GM12873 (cell line): ENCODE measurements around the gene TBCEL.

Source experiments
- TF ChIP-seq, protein P1 (sequence below): IDR thresholded peaks from 2 replicates; pipeline ENCODE4 v1.5.1; 2012; ENCODE audit warnings: low read depth, mild to moderate bottlenecking, moderate library complexity, low read length, control low read depth; ENCODE audit not compliant: insufficient read depth; ENCODE audit errors: missing control alignments

The TBCEL gene, protein sequence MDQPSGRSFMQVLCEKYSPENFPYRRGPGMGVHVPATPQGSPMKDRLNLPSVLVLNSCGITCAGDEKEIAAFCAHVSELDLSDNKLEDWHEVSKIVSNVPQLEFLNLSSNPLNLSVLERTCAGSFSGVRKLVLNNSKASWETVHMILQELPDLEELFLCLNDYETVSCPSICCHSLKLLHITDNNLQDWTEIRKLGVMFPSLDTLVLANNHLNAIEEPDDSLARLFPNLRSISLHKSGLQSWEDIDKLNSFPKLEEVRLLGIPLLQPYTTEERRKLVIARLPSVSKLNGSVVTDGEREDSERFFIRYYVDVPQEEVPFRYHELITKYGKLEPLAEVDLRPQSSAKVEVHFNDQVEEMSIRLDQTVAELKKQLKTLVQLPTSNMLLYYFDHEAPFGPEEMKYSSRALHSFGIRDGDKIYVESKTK

DNA sequence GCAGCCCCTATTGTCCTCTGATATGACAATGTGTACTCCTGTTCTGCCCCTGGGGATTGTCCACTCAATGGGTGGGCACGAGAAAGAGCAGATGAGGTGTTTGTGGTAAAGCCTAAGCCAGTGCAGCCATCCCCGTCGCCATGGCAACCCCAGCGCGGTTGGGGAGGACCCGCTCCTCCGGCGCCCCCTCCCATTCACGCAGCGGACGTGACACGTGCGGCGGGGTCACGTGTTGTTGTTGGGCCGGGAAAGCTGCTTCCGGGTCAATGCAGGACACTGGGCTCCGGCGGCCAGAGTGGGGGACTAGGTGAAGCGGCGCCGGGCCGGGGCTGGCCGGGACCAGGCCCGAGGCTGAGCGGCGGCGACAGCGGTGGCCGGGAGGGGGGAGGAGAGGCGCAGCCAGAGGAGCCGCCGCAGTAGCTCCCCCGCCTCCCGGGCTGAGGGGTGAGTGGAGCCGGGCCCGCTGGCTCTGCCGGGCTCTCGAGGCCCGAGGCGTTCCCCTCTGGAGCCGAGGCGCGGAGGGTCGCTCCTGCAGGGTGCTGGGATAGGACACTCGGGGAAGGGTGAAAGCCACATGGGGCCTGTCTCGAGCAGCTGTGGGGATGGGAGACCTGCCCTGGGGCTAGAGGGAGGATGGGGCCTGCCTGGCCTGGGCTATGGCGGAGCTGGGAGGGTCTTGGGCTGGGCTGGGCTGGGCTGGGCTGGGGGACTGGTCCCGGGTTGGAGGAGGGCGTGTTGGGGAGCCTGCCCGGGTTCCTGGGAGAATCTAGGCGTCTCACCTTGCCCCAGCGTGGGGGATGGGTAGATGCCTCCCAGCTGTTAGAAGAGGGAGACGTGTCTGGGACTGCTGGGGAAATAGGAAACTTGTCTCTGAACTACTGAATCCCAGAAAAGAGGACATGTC, at the start of gene TBCEL:
Gene TBCEL (plus strand): TSS at position 255 of the 904 bp plus-strand sequence. CDS start 21,589 bp downstream, outside the sequence.
- TF ChIP-seq, protein P1, sequence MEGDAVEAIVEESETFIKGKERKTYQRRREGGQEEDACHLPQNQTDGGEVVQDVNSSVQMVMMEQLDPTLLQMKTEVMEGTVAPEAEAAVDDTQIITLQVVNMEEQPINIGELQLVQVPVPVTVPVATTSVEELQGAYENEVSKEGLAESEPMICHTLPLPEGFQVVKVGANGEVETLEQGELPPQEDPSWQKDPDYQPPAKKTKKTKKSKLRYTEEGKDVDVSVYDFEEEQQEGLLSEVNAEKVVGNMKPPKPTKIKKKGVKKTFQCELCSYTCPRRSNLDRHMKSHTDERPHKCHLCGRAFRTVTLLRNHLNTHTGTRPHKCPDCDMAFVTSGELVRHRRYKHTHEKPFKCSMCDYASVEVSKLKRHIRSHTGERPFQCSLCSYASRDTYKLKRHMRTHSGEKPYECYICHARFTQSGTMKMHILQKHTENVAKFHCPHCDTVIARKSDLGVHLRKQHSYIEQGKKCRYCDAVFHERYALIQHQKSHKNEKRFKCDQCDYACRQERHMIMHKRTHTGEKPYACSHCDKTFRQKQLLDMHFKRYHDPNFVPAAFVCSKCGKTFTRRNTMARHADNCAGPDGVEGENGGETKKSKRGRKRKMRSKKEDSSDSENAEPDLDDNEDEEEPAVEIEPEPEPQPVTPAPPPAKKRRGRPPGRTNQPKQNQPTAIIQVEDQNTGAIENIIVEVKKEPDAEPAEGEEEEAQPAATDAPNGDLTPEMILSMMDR, result no peak

DNA sequence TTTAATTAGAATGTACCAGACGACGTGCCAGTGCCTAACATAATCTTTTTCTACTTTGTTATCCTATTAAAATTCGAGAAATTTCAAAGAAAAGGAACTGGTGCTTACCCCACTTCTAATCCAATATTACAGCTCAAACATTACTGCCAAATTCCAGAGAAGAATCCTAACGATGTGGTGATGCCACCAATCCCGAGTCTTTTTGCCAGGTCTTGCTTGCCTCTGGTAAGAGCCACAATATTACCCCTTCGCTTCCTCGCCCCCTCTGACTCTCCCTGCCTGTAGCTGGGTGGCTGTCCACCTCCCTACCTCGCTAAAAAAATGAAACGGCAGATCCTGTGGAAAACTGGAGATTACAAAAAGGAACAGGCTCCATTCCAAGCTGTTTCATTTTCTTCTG, 49.4 kb upstream of the TBCEL start:
- TF ChIP-seq, protein P1, result no peak

DNA sequence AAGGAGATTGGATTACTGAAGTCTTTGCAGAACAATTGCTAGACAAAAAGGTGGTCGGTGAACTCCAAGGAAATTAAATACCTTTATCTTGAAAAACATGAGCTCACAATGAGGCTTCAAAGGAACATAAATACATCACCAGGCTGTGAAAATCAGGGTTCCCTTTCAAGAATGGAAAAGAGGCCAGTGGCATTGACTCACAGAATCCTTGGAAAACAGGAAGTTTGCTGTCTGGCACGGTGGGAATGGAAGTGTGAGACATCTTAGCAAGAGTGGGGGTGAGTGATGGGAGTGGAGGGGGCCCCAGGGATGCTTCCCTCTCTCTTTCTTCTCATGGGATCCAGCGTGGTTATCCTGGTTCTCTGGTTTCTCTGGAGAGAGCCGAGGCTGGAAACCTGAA, 48.9 kb upstream of the TBCEL start:
- TF ChIP-seq, protein P1, result no peak

DNA sequence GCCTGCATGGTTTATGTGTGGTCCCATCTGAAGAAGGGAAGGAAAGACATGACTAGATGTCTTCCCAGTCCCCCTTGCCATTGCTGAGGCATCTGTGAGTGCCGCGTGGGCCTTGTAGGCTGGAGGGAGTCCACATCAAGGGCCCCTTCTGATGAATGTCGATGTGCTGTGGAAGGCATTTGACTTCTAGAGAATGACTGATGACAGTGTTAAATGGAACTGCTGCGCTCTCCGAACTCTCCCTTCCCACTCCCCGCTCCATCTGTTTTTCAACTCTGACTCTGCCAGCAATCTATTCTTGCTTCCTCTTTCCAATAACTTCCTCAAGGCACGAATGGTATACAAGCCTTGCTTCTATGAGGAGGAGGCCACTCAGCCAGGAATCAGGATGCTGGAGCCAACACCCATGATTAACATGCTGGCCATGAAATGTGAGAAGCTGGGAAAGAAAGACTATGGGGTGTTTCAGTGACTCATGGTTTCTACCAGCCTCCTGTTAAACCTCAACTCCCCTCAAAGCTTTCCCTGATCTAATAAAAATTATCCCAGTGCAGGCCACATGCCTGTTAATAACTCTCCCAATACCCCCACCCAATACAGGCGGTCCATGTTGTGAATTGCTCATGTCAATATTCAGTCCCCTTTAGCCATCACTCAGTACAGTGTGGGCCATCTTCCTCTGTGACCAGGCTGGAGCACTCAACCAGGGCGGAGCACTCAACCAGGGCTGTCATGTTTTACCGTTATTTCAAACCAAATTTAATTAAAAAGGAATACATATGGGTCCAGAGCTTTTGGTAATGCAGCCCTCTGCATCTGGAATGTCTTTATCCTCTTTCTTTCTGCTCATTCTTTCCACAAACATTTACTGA, 46.4 kb upstream of the TBCEL start:
- TF ChIP-seq, protein P1, result no peak

DNA sequence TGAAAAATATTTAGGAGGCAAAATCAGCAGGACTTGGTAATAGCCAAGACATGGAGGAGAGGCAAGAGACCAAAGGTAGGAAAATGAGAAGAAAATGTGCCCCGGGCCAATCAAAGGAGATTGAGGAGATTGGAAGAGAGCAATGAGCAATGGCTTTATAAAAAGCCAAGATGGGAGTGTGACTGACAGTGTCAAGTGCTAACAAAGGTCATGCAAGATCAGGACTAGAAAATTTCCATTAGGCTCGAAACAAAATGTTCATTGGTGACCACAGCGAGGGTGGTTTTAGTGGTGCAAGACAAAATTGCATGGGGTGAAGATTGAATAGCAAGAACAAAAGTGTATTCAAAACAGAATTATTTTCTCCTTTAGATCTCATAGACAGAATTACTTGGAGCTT, 45.2 kb upstream of the TBCEL start:
- TF ChIP-seq, protein P1, result no peak

DNA sequence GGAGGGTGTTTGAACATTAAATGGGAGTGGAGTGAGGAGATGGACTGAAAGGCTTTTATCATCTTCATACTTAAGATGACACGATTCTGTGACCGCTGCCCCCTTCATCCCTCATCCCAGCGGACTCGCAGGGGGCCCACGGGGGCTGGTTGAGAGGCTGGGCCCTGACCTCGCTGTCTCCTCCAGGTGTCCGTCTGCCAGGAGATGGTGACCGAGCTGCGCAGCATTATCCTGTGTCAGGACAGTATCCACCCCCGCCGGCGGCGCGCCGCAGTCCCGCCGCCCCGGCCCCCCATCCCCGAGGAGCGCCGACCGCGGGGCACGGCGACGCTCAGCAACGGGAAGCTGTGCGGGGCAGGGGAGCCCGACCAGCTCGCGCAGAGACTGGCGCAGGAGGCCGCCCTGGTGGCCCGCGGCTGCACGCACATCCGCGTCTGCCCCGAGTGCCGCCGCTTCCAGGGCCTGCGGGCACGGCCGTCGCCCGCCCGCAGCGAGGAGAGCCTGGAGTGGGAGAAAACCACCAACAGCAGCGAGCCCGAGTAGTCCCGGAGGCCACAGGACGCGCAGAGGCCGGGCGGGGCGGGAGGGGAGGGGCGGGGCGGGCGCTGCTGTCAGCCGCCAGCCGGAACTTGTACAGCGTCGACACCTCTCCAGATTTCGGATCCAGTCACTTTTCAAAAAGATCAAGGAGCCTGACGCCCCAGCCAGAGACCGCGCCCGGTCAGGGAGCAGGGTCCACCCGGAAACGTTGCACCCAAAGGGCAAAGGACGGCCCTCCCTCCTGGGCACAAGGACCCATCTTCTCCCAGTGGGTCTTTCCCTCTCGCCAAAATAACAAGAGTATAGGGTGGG, 38.0 kb upstream of the TBCEL start:
- TF ChIP-seq, protein P1, result peak; percentile 50
